GM12878 (cell line): ENCODE measurements around the gene PGBD5. TPM values are rescaled to one million over a fixed set of nuclear protein-coding genes. Genes with fewer than 3 reads are reported as not detected.

Source experiments
- ATAC-seq: fragments of 200-7000 bp; cut with Tn5 transposase; 3 replicates; pipeline ENCODE4 v1.9.1; 2020; ENCODE audit warnings: mild to moderate bottlenecking, moderate library complexity
- Bru-seq: library from RNA; stranded (reverse); fragments of 400-500 nt; gene quantifications from one replicate; lab custom pipeline; 2021; lab: Mats Ljungman, UMichigan
- BruChase-seq, 2 experiments: library from RNA; stranded (reverse); fragments of 400-500 nt; gene quantifications; one replicate each; lab custom pipeline; 2021; lab: Mats Ljungman, UMichigan
- BruUV-seq: library from RNA; stranded (reverse); fragments of 400-500 nt; replicated peaks from 2 replicates; lab custom pipeline; 2021; lab: Mats Ljungman, UMichigan
- CTCF ChIA-PET: fragments of 300-600 bp; sonication (Branson Sonifier 250); formaldehyde crosslinking; extraction: SDS; loops from one replicate; lab custom pipeline; 2021; ENCODE audit warnings: inconsistent platforms; lab: Yijun Ruan, JAX
- POLR2A ChIA-PET: fragments of 350-600 bp; formaldehyde crosslinking; extraction: SDS; loops from one replicate; lab custom pipeline; 2021; ENCODE audit warnings: inconsistent platforms; lab: Charles Lee
- RAD21 ChIA-PET: fragments of 300-600 bp; sonication (Branson Sonifier 250); formaldehyde crosslinking; loops from one replicate; lab custom pipeline; 2023; ENCODE audit warnings: antibody characterized with exemption; ENCODE audit not compliant: unreplicated experiment; lab: Charles Lee
- SMC1A ChIA-PET: fragments of 300-600 bp; sonication (Branson Sonifier 250); formaldehyde crosslinking; loops from one replicate; lab custom pipeline; 2023; ENCODE audit not compliant: unreplicated experiment, uncharacterized antibody; lab: Charles Lee
- DNase-seq: peaks from one replicate; pipeline ENCODE4 v3.0.0-alpha.2; 2011; ENCODE audit warnings: low read depth, low spot score
- FAIRE-seq: peaks from 3 replicates; lab custom pipeline; 2011; peaks lifted over from hg19 to GRCh38; lab: Jason Lieb, UNC
- H2AFZ ChIP-seq: 2 replicates; pipeline ENCODE4 v1.6.0; 2011; ENCODE audit warnings: low read depth, low read length, control low read depth; ENCODE audit not compliant: control insufficient read depth
- H3K27ac ChIP-seq: 2 replicates; pipeline ENCODE4 v1.5.1; 2011; ENCODE audit warnings: control low read depth; ENCODE audit not compliant: control insufficient read depth, insufficient read depth
- H3K27me3 ChIP-seq, 2 experiments: replicated peaks in 1 of 2; 2 replicates each; pipeline versions ENCODE4 v1.6.0 to v1.6.1; 2011; ENCODE audit warnings: low read length in 1 of 2; ENCODE audit not compliant: control insufficient read depth in 2 of 2, insufficient read depth in 2 of 2
- H3K36me3 ChIP-seq, 2 experiments: 2 replicates each; pipeline ENCODE4 v1.5.1; 2011; ENCODE audit warnings: low read length in 1 of 2; ENCODE audit not compliant: control insufficient read depth in 2 of 2, insufficient read depth in 2 of 2
- H3K4me1 ChIP-seq: 2 replicates; pipeline ENCODE4 v1.6.1; 2011; ENCODE audit warnings: mild to moderate bottlenecking, low read length, moderate library complexity, mixed read lengths; ENCODE audit not compliant: control insufficient read depth, insufficient read depth
- H3K4me2 ChIP-seq: 2 replicates; pipeline ENCODE4 v1.6.0; 2011; ENCODE audit warnings: control low read depth; ENCODE audit not compliant: control insufficient read depth, insufficient read depth
- H3K4me3 ChIP-seq: fragments of 200-600 bp; sonication (generic); 2 replicates; pipeline ENCODE4 v1.5.1; 2016
- H3K79me2 ChIP-seq: 2 replicates; pipeline ENCODE4 v1.6.0; 2011; ENCODE audit warnings: low read length; ENCODE audit not compliant: control insufficient read depth, insufficient read depth
- H3K9ac ChIP-seq: 2 replicates; pipeline ENCODE4 v1.8.0; 2011; ENCODE audit warnings: low read length, control low read depth, mixed read lengths; ENCODE audit not compliant: control insufficient read depth, insufficient read depth
- H3K9me3 ChIP-seq: replicated peaks from 3 replicates; pipeline ENCODE4 v1.5.1; 2011; ENCODE audit warnings: mild to moderate bottlenecking, low read length; ENCODE audit not compliant: control insufficient read depth, insufficient read depth
- H4K20me1 ChIP-seq: 2 replicates; pipeline ENCODE4 v1.6.0; 2011; ENCODE audit not compliant: control insufficient read depth, insufficient read depth
- BCLAF1 ChIP-seq: fragments of 450-650 bp; IDR thresholded peaks from 2 replicates; pipeline ENCODE4 v1.6.1; 2017; ENCODE audit warnings: antibody characterized with exemption, mild to moderate bottlenecking, moderate library complexity
- BHLHE40 ChIP-seq, 2 experiments: fragments of 450-650 bp in 1 of 2; IDR thresholded peaks; 2 replicates each; pipeline ENCODE4 v1.6.1; 2011 to 2017; ENCODE audit warnings: low read depth in 2 of 2, borderline replicate concordance in 1 of 2, improper control_type of control experiment in 1 of 2, low read length in 1 of 2, mild to moderate bottlenecking in 1 of 2
- ETV6 ChIP-seq, 2 experiments: fragments of 450-650 bp in 1 of 2; IDR thresholded peaks in 1 of 2; conservative IDR thresholded peaks in 1 of 2; 2 replicates each; pipeline ENCODE4 v1.6.1; 2014; ENCODE audit warnings: antibody characterized with exemption in 1 of 2, borderline replicate concordance in 1 of 2, low read depth in 1 of 2, mild to moderate bottlenecking in 1 of 2, moderate library complexity in 1 of 2
- IKZF1 ChIP-seq: fragments of 450-650 bp; conservative IDR thresholded peaks from 2 replicates; pipeline ENCODE4 v1.6.1; 2017; ENCODE audit warnings: antibody characterized with exemption, mild to moderate bottlenecking
- MXI1 ChIP-seq: fragments of 150-350 bp; IDR thresholded peaks from 2 replicates; pipeline ENCODE4 v1.6.1; 2011; ENCODE audit warnings: low read depth, mild to moderate bottlenecking, inconsistent platforms, low read length, improper control_type of control experiment
- RAD21 ChIP-seq: IDR thresholded peaks from 2 replicates; pipeline ENCODE4 v1.6.1; 2011; ENCODE audit warnings: mild to moderate bottlenecking, low read depth, low read length, moderate library complexity; ENCODE audit not compliant: insufficient read depth
- REST ChIP-seq: IDR thresholded peaks from 2 replicates; pipeline ENCODE4 v1.6.1; 2012; ENCODE audit warnings: mild to moderate bottlenecking, low read depth, low read length
- SREBF2 ChIP-seq: IDR thresholded peaks from 2 replicates; pipeline ENCODE4 v1.6.1; 2012; ENCODE audit warnings: mild to moderate bottlenecking, low read length
- STAT3 ChIP-seq: IDR thresholded peaks from 2 replicates; pipeline ENCODE4 v1.6.1; 2011; ENCODE audit warnings: low read depth, low read length, improper control_type of control experiment
- TCF7 ChIP-seq: IDR thresholded peaks from 2 replicates; pipeline ENCODE4 v1.6.1; 2014; ENCODE audit warnings: antibody characterized with exemption, borderline replicate concordance
- WRNIP1 ChIP-seq: IDR thresholded peaks from 2 replicates; pipeline ENCODE4 v1.6.1; 2011; ENCODE audit warnings: low read depth, low read length, improper control_type of control experiment, borderline replicate concordance
- YBX1 ChIP-seq: fragments of 450-650 bp; IDR thresholded peaks from 2 replicates; pipeline ENCODE4 v1.6.1; 2016; ENCODE audit warnings: antibody characterized with exemption
- WGBS: methylation state at CpG from one replicate; pipeline ENCODE4 v1.1.6; 2016; ENCODE audit warnings: low lambda C conversion rate; ENCODE audit not compliant: insufficient replicate concordance, insufficient coverage; ENCODE audit errors: missing lambda C conversion rate; 5-methylcytosine and 5-hydroxymethylcytosine counted together
- in situ Hi-C: fragments of 300-500 bp; cut with MboI; formaldehyde crosslinking; loops from 9 replicates; pipeline ENCODE4 v1.14.3; 2018; ENCODE audit warnings: mixed read lengths
- intact Hi-C: fragments of 100-400 bp; cut with micrococcal nuclease; formaldehyde crosslinking; loops from one replicate; pipeline ENCODE4 v1.14.2; 2022; ENCODE audit not compliant: unreplicated experiment
- long read RNA-seq, 2 experiments: library from polyadenylated mRNA; unstranded; transcript quantifications; one replicate each; pipeline ENCODE4 v2.0.0, GENCODE V29; 2019 to 2020
- polyA minus RNA-seq, 3 experiments: library from RNA; depleted of rRNA, polyadenylated mRNA; stranded (reverse); fragments of >200 nt; gene quantifications; 2 replicates each; pipeline ENCODE4 v1.2.3, GENCODE V29; 2011
- polyA plus RNA-seq, 11 experiments: library from polyadenylated mRNA; depleted of rRNA in 4 of 11; unstranded in 6 of 11; stranded (reverse) in 5 of 11; fragments of >200 nt; fragmentation: Nextera tagmentation in 4 of 11; fragmentation: Illumina TruSeq in 1 of 11; extraction: Ambion mirVana in 4 of 11; extraction: Trizol in 1 of 11; gene quantifications; 1 replicate in 1 of 11; 2 replicates in 10 of 11; pipeline versions ENCODE4 v1.2.1 to v1.2.3, GENCODE V29; 2011 to 2016; ENCODE audit warnings: inconsistent platforms in 2 of 11, missing spikeins in 2 of 11, low read depth in 1 of 11
- total RNA-seq, 4 experiments: library from RNA; depleted of rRNA in 3 of 4; stranded (reverse); fragments of >200 nt in 3 of 4; fragmentation: Illumina TruSeq in 1 of 4; extraction: Trizol in 1 of 4; gene quantifications; 2 replicates each; pipeline versions ENCODE4 v1.2.1 to v1.2.3, GENCODE V29; 2013 to 2021

Gene PGBD5
- total RNA-seq (2013; cell fraction: nucleolus; rRNA removed) = not detected in 2 replicates
- total RNA-seq (2014; rRNA removed) = not detected in 2 replicates
- not detected in 2 replicates for total RNA-seq (2014; rRNA removed; fragmentation: Illumina TruSeq; extraction: Trizol)
- 0.03 TPM in 1 of 2 replicates, not detected in the other for total RNA-seq (2021)
- polyA plus RNA-seq (2011; ENCODE audit: low read depth) = not detected
- polyA plus RNA-seq (2011; rRNA removed) = not detected in 2 replicates
- polyA plus RNA-seq (2011; cell fraction: cytosol; rRNA removed) = not detected in 2 replicates
- polyA plus RNA-seq (2011; cell fraction: nucleus; rRNA removed) = 0.01 TPM in 1 of 2 replicates, not detected in the other
- polyA plus RNA-seq (2012) = not detected in 2 replicates
- not detected in 2 replicates for polyA plus RNA-seq (2014; fragmentation: Illumina TruSeq; extraction: Trizol)
- not detected for polyA plus RNA-seq (2014; fragmentation: Nextera tagmentation; extraction: Ambion mirVana)
- not detected in 2 replicates for polyA plus RNA-seq (2014; rRNA removed)
- not detected for polyA plus RNA-seq (2016; fragmentation: Nextera tagmentation; extraction: Ambion mirVana)
- polyA minus RNA-seq (2011; rRNA and poly(A)+ RNA removed) = not detected in 2 replicates
- polyA minus RNA-seq (2011; cell fraction: cytosol; rRNA and poly(A)+ RNA removed) = not detected in 2 replicates
- polyA minus RNA-seq (2011; cell fraction: nucleus; rRNA and poly(A)+ RNA removed) = not detected in 2 replicates
- not detected for Bru-seq, nascent RNA
- percentile 1 among the genes with signal in this experiment for BruChase-seq, experiment 1, labeled RNA remaining after a 6-hour chase
- BruChase-seq, experiment 2, labeled RNA remaining after a 2-hour chase = percentile 5 among the genes with signal in this experiment
- long read RNA-seq, experiment 1 = 0 reads
- long read RNA-seq, experiment 2, partial matches to known transcripts = 0 of 1 reads
- long read RNA-seq, experiment 2, other reads (novel, unspliced or antisense) = 1 of 1 reads

GRCh38 chr1:230426246-230427093, at the start of gene PGBD5:
PGBD5 (minus strand) TSS chr1:230426332; CDS start chr1:230425928, 404 bp downstream.
- ChIA-PET RAD21 (no interaction called here), SMC1A (no interaction called here), CTCF (no interaction called here), POLR2A (no interaction called here)
- no peak within 1 kb of the TSS; the same call in 1 of the 2 replicates for H3K4me3 ChIP-seq
- H3K27me3 ChIP-seq = peaks cover 8 to 15% of the 10 kb centered on the region in 2 experiments
- BruUV-seq = no TSS peak
- no peaks in the 10 kb centered on the region for H4K20me1 ChIP-seq
- H3K4me1 ChIP-seq = no peaks in the 10 kb centered on the region
- no peaks in the 10 kb centered on the region; the same call in 2 of the 3 replicates for H3K9me3 ChIP-seq
- no peak within 1 kb of the TSS for H3K9ac ChIP-seq
- H3K79me2 ChIP-seq = no peaks in the 10 kb centered on the region
- H3K36me3 ChIP-seq = no peaks in the 10 kb centered on the region
- FAIRE-seq = no peak
- H3K27ac ChIP-seq = no peak within 1 kb of the TSS
- no peak for DNase-seq
- peak within 1 kb of the TSS; percentile 64 for H3K4me2 ChIP-seq
- intact Hi-C loops = no loop called here
- in situ Hi-C loops = no loop called here
- H2AFZ ChIP-seq = no peak within 1 kb of the TSS
- ATAC-seq = peak; percentile 78
- 18% methylated on average over 31 of the region's 93 CpGs for WGBS
- TF ChIP-seq IKZF1 = no peak
- TF ChIP-seq RAD21 = no peak
- TF ChIP-seq TCF7 = no peak
- TF ChIP-seq SREBF2 = no peak
- no peak for TF ChIP-seq YBX1
- no peak for TF ChIP-seq ETV6 (conservative IDR thresholded peaks at IDR 0.05 in 1 of 2, IDR thresholded peaks at IDR 0.05 in 1 of 2; ENCODE audit: borderline replicate concordance in 1 of 2, low read depth in 1 of 2)
- TF ChIP-seq MXI1 = peak; percentile 86
- TF ChIP-seq WRNIP1 = no peak
- no peak for TF ChIP-seq BCLAF1
- TF ChIP-seq BHLHE40 (IDR thresholded peaks at IDR 0.05; ENCODE audit: borderline replicate concordance in 1 of 2, low read depth in 2 of 2, low read length in 1 of 2) = peak in 1 of 2 experiments; percentile 34; a peak in 1 of 4 replicates
- TF ChIP-seq REST = peak; percentile 92
- TF ChIP-seq STAT3 = no peak
